ENCODE measurements around the gene CHADL. TPM values are rescaled to one million over a fixed set of nuclear protein-coding genes. Genes with fewer than 3 reads are reported as not detected.

Gene CHADL
- total and polyA plus RNA-seq, 2 donors from 2014 or later, result 2.7 to 4.8 TPM

DNA sequence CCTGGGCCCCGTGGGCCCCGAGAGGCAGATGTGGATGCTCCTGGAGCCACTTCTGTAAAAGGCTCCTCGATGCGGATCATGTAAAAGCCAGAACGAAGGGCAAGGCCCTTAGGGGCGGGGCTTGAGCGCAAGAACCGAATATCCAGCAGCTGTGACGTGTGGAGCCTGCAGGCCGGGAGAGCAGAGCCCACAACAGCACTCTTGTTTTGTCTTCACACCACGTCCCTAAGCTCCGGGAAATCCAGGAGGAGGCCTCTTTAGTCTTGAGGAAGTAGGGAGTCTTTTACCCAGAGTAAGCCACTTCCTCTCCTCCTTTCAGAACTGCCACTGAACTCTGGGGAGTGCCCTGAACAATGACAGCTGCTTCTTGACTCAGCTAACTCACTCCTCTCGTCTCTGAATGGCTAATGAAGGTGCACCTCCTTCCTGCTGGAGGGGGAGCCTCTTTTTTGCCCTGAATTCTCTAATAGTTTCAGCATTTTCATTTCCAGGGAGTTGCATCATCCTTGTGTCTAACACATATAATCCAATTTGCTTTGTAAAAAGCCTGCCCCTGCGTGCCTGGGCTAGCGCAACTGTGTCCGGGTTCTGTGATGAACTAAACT is 23.1 kb downstream of the CHADL start:
- DNase-seq (peak; percentile 52 to 91 (median 55)), FAIRE-seq (no peak)
- no peak overlapping the region for H3K4me3 ChIP-seq (ENCODE audit: low read length in 3 of 3)
- H3K9ac ChIP-seq (ENCODE audit: low read length in 3 of 3), result peak overlapping the region in 1 of 3 donors; percentile 34
- no peaks in the 10 kb centered on the region for H3K4me1 ChIP-seq (ENCODE audit: control insufficient read depth in 2 of 3, insufficient read depth in 2 of 3, low read depth in 1 of 3, low read length in 3 of 3)
- H3K27me3 ChIP-seq (ENCODE audit: control insufficient read depth, insufficient read depth, low read length), result no peaks in the 10 kb centered on the region
- peak overlapping the region; percentile 0 to 22 for H3K27ac ChIP-seq (ENCODE audit: low read depth in 2 of 2, low read length in 2 of 2)
- intact Hi-C loops (cut with DNase I), result no loop called here
- peaks cover 0 to 1% (median 0%) of the 10 kb centered on the region in 3 donors for H3K9me3 ChIP-seq (ENCODE audit: control insufficient read depth in 2 of 3, insufficient read depth in 1 of 3, low read length in 3 of 3)
- TF ChIP-seq, protein P1, sequence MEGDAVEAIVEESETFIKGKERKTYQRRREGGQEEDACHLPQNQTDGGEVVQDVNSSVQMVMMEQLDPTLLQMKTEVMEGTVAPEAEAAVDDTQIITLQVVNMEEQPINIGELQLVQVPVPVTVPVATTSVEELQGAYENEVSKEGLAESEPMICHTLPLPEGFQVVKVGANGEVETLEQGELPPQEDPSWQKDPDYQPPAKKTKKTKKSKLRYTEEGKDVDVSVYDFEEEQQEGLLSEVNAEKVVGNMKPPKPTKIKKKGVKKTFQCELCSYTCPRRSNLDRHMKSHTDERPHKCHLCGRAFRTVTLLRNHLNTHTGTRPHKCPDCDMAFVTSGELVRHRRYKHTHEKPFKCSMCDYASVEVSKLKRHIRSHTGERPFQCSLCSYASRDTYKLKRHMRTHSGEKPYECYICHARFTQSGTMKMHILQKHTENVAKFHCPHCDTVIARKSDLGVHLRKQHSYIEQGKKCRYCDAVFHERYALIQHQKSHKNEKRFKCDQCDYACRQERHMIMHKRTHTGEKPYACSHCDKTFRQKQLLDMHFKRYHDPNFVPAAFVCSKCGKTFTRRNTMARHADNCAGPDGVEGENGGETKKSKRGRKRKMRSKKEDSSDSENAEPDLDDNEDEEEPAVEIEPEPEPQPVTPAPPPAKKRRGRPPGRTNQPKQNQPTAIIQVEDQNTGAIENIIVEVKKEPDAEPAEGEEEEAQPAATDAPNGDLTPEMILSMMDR (IDR thresholded peaks at IDR 0.05; ENCODE audit: borderline replicate concordance, extremely low read depth, insufficient read depth), result no peak
- peaks cover 2 to 28% (median 14%) of the 10 kb centered on the region in 3 donors for H3K36me3 ChIP-seq (ENCODE audit: control insufficient read depth in 2 of 3, insufficient read depth in 3 of 3, low read length in 3 of 3)

DNA sequence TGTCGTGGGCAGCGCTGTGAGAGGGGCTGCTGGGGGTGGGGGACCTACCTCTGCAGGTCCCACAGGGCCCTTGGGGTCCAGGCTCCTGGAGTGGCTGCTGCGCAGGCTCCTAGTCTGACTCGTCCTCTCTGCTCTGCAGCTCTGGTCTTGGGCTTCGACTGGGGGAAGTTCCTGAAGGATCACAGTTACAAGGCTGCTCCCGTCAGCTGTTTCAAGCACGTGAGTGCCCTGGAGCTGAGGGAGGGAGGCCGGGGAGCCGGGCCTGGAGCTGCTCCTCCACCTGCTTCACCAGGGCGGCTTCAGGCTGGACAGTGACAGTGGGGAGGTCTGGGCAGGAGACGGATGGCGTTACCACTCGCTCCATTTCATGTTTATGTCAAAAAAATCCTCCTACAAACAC is 23.7 kb downstream of the CHADL start:
- DNase-seq (peak in 1 of 5 donors; percentile 47), FAIRE-seq (no peak)
- Histone ChIP-seq H3K36me3 (ENCODE audit: control insufficient read depth in 2 of 3, insufficient read depth in 3 of 3, low read length in 3 of 3) (peaks cover 2 to 28% (median 14%) of the 10 kb centered on the region in 3 donors), H3K4me3 (ENCODE audit: low read length in 3 of 3) (peak overlapping the region in 1 of 3 donors; percentile 3), H3K9me3 (ENCODE audit: control insufficient read depth in 2 of 3, insufficient read depth in 1 of 3, low read length in 3 of 3) (peaks cover 0 to 1% (median 0%) of the 10 kb centered on the region in 3 donors), H3K4me1 (ENCODE audit: control insufficient read depth in 2 of 3, insufficient read depth in 2 of 3, low read depth in 1 of 3, low read length in 3 of 3) (no peaks in the 10 kb centered on the region), H3K27ac (ENCODE audit: low read depth in 2 of 2, low read length in 2 of 2) (peak overlapping the region; percentile 0 to 22), H3K27me3 (ENCODE audit: control insufficient read depth, insufficient read depth, low read length) (no peaks in the 10 kb centered on the region), H3K9ac (ENCODE audit: low read length in 3 of 3) (peak overlapping the region in 1 of 3 donors; percentile 34)
- TF ChIP-seq, protein P1 (IDR thresholded peaks at IDR 0.05; ENCODE audit: borderline replicate concordance, extremely low read depth, insufficient read depth), result no peak
- intact Hi-C loops (cut with DNase I), result no loop called here

DNA sequence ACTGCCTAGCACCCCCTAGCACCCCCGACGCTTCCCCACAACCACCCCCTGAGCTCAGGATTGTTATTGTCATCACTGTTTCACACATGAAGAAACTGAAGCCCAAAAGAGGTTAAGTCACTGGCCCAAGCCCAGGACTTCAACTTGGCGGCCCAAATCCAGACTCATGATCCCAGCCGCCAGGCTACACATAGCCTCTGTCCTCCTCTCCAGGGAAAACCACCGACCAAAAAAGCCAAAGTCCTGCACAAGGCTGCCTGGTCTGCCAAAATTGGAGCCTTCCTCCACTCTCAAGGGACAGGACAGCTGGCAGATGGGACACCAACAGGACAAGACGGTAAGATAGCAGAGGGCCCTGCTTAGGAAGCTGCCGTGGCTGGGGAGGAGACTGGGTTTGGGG is 24.8 kb downstream of the CHADL start:
- Histone ChIP-seq H3K36me3 (ENCODE audit: control insufficient read depth in 2 of 3, insufficient read depth in 3 of 3, low read length in 3 of 3) (peaks cover 2 to 29% (median 10%) of the 10 kb centered on the region in 3 donors), H3K4me1 (ENCODE audit: control insufficient read depth in 2 of 3, insufficient read depth in 2 of 3, low read depth in 1 of 3, low read length in 3 of 3) (no peaks in the 10 kb centered on the region), H3K27ac (ENCODE audit: low read depth in 2 of 2, low read length in 2 of 2) (no peak overlapping the region), H3K9ac (ENCODE audit: low read length in 3 of 3) (no peak overlapping the region), H3K4me3 (ENCODE audit: low read length in 3 of 3) (no peak overlapping the region), H3K9me3 (ENCODE audit: control insufficient read depth in 2 of 3, insufficient read depth in 1 of 3, low read length in 3 of 3) (peaks cover 0 to 1% (median 0%) of the 10 kb centered on the region in 3 donors), H3K27me3 (ENCODE audit: control insufficient read depth, insufficient read depth, low read length) (no peaks in the 10 kb centered on the region)
- intact Hi-C loops (cut with DNase I), result no loop called here
- TF ChIP-seq, protein P1 (IDR thresholded peaks at IDR 0.05; ENCODE audit: borderline replicate concordance, extremely low read depth, insufficient read depth), result no peak
- DNase-seq (no peak), FAIRE-seq (no peak)

Measured in kidney (tissue), 14 donors.